OCI-LY7 (cell line): ENCODE data around the gene ARHGAP29. TPM values are rescaled to one million over a fixed set of nuclear protein-coding genes. Genes with fewer than 3 reads are reported as not detected.

Source experiments
- BruUV-seq: library from RNA; stranded (reverse); fragments of 400-500 nt; replicated peaks from 2 replicates; lab custom pipeline; 2021; lab: Mats Ljungman, UMichigan
- CTCF ChIA-PET: fragments of 300-600 bp; sonication (Branson Sonifier 250); formaldehyde crosslinking; loops from one replicate; lab custom pipeline; 2022; ENCODE audit warnings: antibody characterized with exemption; ENCODE audit not compliant: unreplicated experiment; lab: Charles Lee
- POLR2A ChIA-PET: fragments of 300-600 bp; sonication (Branson Sonifier 250); formaldehyde crosslinking; loops from one replicate; lab custom pipeline; 2022; ENCODE audit warnings: antibody characterized with exemption; lab: Charles Lee
- DNase-seq: peaks from one replicate; pipeline ENCODE4 v3.0.0-alpha.2; 2015; ENCODE audit warnings: low spot score
- H2AFZ ChIP-seq: fragments of 200-600 bp; sonication (generic), shearing (Covaris generic); 2 replicates; pipeline ENCODE4 v1.6.1; 2014; ENCODE audit warnings: mild to moderate bottlenecking, antibody characterized with exemption, low read length, moderate library complexity
- H3K27ac ChIP-seq: fragments of 200-600 bp; sonication (generic); 2 replicates; pipeline ENCODE4 v1.5.1; 2014; ENCODE audit warnings: mixed run types, low read depth, mild to moderate bottlenecking, moderate library complexity, low read length, inconsistent platforms; ENCODE audit not compliant: poor library complexity, severe bottlenecking
- H3K36me3 ChIP-seq: fragments of 200-600 bp; sonication (generic); 2 replicates; pipeline ENCODE4 v1.6.1; 2014; ENCODE audit warnings: mild to moderate bottlenecking, antibody characterized with exemption, low read length, moderate library complexity, mixed read lengths; ENCODE audit not compliant: insufficient read depth
- H3K4me1 ChIP-seq: fragments of 200-600 bp; sonication (generic); 2 replicates; pipeline ENCODE4 v1.5.1; 2014; ENCODE audit warnings: mild to moderate bottlenecking, low read length; ENCODE audit not compliant: insufficient read depth, poor library complexity, severe bottlenecking
- H3K4me2 ChIP-seq: fragments of 200-600 bp; sonication (generic); 2 replicates; pipeline ENCODE4 v1.6.1; 2014; ENCODE audit warnings: mild to moderate bottlenecking, low read length
- H3K4me3 ChIP-seq: fragments of 200-600 bp; sonication (generic); 2 replicates; pipeline ENCODE4 v1.5.1; 2014; ENCODE audit warnings: mild to moderate bottlenecking, low read depth, low read length; ENCODE audit not compliant: poor library complexity, severe bottlenecking
- H3K79me2 ChIP-seq: fragments of 200-600 bp; sonication (generic); 2 replicates; pipeline ENCODE4 v1.6.1; 2016; ENCODE audit warnings: low read depth, mild to moderate bottlenecking, low read length, moderate library complexity, mixed read lengths; ENCODE audit not compliant: insufficient read depth
- H3K9me2 ChIP-seq: fragments of 200-600 bp; sonication (generic); 2 replicates; pipeline ENCODE4 v1.6.1; 2016; ENCODE audit warnings: mild to moderate bottlenecking, low read length, mixed read lengths; ENCODE audit not compliant: insufficient read depth
- H3K9me3 ChIP-seq: fragments of 200-600 bp; sonication (generic); 2 replicates; pipeline ENCODE4 v1.6.1; 2014; ENCODE audit warnings: mild to moderate bottlenecking, mixed run types, low read length, mixed read lengths
- H4K20me1 ChIP-seq: fragments of 200-600 bp; sonication (generic); 2 replicates; pipeline ENCODE4 v1.6.1; 2014; ENCODE audit warnings: mild to moderate bottlenecking, antibody characterized with exemption, low read length, moderate library complexity, mixed read lengths; ENCODE audit not compliant: insufficient read depth
- EZH2phosphoT487 ChIP-seq: fragments of 200-600 bp; sonication (generic); IDR thresholded peaks from 2 replicates; pipeline ENCODE4 v1.6.1; 2018; ENCODE audit warnings: low read depth, borderline replicate concordance, mild to moderate bottlenecking, mixed run types, antibody characterized with exemption, low read length, moderate library complexity, mixed read lengths
- intact Hi-C: fragments of 100-400 bp; cut with micrococcal nuclease; formaldehyde crosslinking; loops from one replicate; pipeline ENCODE4 v1.10.0; 2022; ENCODE audit not compliant: unreplicated experiment
- total RNA-seq, 2 experiments: library from RNA; depleted of rRNA in 1 of 2; stranded (reverse); fragments of >200 nt in 1 of 2; shearing (Covaris generic) in 1 of 2; gene quantifications; 2 replicates each; pipeline ENCODE4 v1.2.3, GENCODE V29; 2014 to 2022
- TF ChIP-seq, protein P1 (sequence below): fragments of 200-600 bp; sonication (generic); conservative IDR thresholded peaks from 2 replicates; pipeline ENCODE4 v1.5.1; 2014; ENCODE audit warnings: mild to moderate bottlenecking, antibody characterized with exemption, low read length, moderate library complexity, mixed read lengths

ARHGAP29 gene
- total RNA-seq, 2 experiments from 2014 or later, result 0.06 TPM; not detected in 1

DNA sequence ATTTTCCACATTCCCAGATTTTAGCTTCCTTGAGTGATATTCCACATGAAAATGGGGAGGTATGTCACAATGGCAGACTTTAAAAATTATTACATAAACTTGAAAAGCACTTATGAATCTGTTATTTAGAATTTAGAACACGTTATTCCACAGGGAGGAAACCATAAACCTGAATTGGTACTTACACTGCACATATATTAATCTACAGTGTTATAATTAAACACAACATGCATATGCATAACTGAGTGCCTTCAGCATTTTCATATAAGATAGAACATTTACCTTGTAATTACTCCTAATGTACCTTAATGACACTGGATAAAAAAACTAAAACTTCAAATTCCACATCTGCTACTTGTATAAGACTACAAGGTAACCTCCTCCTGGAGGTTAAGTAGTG is 9.8 kb downstream of the ARHGAP29 start:
- ChIA-PET CTCF (no interaction called here), POLR2A (interaction anchor here (0.5 kb wide), 1 partner anchor 11 kb away, joined by 3 read pairs; no protein-coding TSS in a partner anchor)
- Histone ChIP-seq H3K36me3 (no peaks in the 10 kb centered on the region), H3K27ac (no peak overlapping the region), H2AFZ (no peak overlapping the region), H3K4me1 (no peaks in the 10 kb centered on the region), H4K20me1 (no peaks in the 10 kb centered on the region), H3K9me3 (no peaks in the 10 kb centered on the region), H3K9me2 (no peaks in the 10 kb centered on the region), H3K4me3 (no peak overlapping the region), H3K4me2 (no peak overlapping the region), H3K79me2 (no peaks in the 10 kb centered on the region)
- intact Hi-C loops, result no loop called here
- TF ChIP-seq, protein P1, sequence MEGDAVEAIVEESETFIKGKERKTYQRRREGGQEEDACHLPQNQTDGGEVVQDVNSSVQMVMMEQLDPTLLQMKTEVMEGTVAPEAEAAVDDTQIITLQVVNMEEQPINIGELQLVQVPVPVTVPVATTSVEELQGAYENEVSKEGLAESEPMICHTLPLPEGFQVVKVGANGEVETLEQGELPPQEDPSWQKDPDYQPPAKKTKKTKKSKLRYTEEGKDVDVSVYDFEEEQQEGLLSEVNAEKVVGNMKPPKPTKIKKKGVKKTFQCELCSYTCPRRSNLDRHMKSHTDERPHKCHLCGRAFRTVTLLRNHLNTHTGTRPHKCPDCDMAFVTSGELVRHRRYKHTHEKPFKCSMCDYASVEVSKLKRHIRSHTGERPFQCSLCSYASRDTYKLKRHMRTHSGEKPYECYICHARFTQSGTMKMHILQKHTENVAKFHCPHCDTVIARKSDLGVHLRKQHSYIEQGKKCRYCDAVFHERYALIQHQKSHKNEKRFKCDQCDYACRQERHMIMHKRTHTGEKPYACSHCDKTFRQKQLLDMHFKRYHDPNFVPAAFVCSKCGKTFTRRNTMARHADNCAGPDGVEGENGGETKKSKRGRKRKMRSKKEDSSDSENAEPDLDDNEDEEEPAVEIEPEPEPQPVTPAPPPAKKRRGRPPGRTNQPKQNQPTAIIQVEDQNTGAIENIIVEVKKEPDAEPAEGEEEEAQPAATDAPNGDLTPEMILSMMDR, result no peak
- TF ChIP-seq EZH2phosphoT487, result no peak
- no peak for DNase-seq
- no TSS peak for BruUV-seq

DNA sequence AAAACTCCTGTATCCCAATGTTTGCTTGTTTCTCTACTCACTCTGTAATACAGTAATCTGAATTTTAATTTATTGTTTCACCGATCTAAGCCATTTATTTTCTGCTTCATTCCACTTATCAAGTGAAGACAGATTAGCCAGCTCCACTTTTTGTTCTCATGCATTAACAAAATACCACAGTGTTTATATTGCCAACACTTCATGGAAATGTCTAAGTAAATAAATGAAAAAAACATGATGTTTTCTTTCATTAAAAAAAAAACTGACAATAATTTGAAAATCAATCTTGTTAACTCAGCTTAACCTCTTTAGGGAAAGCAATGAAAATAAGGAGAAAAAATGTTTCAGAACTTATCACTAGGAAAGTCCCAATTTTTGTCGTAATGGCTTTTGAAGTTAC is 11.5 kb downstream of the ARHGAP29 start:
- Histone ChIP-seq H3K4me1 (no peaks in the 10 kb centered on the region), H2AFZ (no peak overlapping the region), H4K20me1 (no peaks in the 10 kb centered on the region), H3K27ac (no peak overlapping the region), H3K4me2 (no peak overlapping the region), H3K9me2 (no peaks in the 10 kb centered on the region), H3K79me2 (no peaks in the 10 kb centered on the region), H3K9me3 (no peaks in the 10 kb centered on the region), H3K4me3 (no peak overlapping the region), H3K36me3 (no peaks in the 10 kb centered on the region)
- no peak for TF ChIP-seq EZH2phosphoT487
- TF ChIP-seq, protein P1, result no peak
- ChIA-PET CTCF (no interaction called here), POLR2A (interaction anchor here (1.2 kb wide), 1 partner anchor 23 kb away, joined by 3 read pairs; no protein-coding TSS in a partner anchor)
- no TSS peak for BruUV-seq
- intact Hi-C loops, result no loop called here
- DNase-seq, result no peak

DNA sequence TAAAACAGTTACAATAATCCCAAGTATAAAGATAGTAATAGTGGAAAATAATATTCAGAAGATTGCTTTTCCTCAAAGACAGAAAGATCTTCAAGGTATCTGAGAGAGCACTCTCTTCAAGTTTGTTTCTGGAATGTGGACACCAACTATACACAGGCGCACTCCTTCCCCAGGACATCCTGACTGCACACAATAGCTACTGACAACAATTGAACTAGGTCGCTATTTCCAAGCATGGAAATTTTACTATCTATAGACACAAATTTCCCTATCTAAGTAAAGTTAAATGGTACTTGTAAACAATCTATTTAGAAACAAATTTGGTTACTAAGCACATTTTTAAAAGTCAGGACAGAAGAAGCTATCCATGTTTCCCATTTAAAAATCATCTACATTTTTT is 19.1 kb downstream of the ARHGAP29 start:
- Histone ChIP-seq H3K9me3 (no peaks in the 10 kb centered on the region), H3K27ac (no peak overlapping the region), H3K4me2 (no peak overlapping the region), H3K4me3 (no peak overlapping the region), H2AFZ (no peak overlapping the region), H3K79me2 (no peaks in the 10 kb centered on the region), H4K20me1 (no peaks in the 10 kb centered on the region), H3K9me2 (no peaks in the 10 kb centered on the region), H3K4me1 (no peaks in the 10 kb centered on the region), H3K36me3 (no peaks in the 10 kb centered on the region)
- TF ChIP-seq, protein P1, result no peak
- TF ChIP-seq EZH2phosphoT487, result no peak
- no TSS peak for BruUV-seq
- intact Hi-C loops, result no loop called here
- CTCF ChIA-PET, result no interaction called here
- POLR2A ChIA-PET, result interaction anchor here (0.6 kb wide), 1 partner anchor 409 kb away, joined by 6 read pairs; no protein-coding TSS in a partner anchor
- DNase-seq, result no peak
